Stimulated activated CD8-positive, alpha-beta memory T cell treated with anti-CD3 and anti-CD28 coated beads, Interleukin-4, amount 100 ng/mL, for 4 hours (primary cell): Measurements from ENCODE around the gene TUBGCP5.

Experiments
- DNase-seq, 2 donors: peaks; one replicate each; pipeline ENCODE4 v3.0.0-alpha.2; 2020; ENCODE audit warnings: low read depth in 2 of 2, low spot score in 1 of 2

Gene TUBGCP5

GRCh38 chr15:22954798-22955543 is 84.4 kb downstream of the TUBGCP5 start:
- no peak for DNase-seq

- DNase-seq: no peak
Measured at GRCh38 chr15:22954326-22954725, 85.0 kb downstream of the TUBGCP5 start.

DNA sequence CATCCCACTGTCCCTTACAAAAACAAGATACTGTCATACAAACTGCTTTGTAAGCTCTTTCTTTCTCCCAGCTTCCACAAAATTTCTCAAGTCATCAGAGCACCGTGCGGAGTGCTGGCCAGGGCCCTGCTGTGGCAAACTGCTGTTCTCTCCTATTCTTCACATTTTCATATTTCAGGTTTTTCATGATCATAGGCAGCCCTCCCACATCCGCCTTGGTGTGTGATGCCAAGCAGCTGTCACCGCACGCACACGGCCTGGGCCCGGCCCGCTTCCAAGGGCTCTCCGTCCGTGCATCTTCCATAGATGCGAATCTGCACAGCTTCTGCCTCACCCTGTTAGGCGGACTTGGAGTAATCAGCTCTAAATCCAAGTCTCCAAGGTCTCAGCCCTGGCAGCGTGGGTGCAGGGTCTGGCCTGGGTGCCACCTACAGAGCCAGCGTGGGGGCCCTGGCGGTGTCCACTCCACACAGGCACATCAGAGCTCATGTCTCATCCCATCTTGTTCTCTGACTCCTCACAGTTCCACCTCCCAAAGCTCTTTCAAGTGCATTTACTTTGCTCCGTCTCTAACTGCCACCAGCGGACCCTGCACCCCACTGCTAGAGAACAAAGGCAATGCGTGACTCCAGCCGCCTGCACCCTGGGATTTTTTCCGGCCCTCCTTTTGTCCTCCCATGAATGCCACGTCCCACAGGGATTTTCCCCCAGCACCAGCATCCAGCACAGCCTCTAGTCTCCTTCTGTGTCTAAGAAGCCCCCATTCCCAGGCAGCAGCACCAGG is 86.4 kb downstream of the TUBGCP5 start:
- DNase-seq: no peak

DNA sequence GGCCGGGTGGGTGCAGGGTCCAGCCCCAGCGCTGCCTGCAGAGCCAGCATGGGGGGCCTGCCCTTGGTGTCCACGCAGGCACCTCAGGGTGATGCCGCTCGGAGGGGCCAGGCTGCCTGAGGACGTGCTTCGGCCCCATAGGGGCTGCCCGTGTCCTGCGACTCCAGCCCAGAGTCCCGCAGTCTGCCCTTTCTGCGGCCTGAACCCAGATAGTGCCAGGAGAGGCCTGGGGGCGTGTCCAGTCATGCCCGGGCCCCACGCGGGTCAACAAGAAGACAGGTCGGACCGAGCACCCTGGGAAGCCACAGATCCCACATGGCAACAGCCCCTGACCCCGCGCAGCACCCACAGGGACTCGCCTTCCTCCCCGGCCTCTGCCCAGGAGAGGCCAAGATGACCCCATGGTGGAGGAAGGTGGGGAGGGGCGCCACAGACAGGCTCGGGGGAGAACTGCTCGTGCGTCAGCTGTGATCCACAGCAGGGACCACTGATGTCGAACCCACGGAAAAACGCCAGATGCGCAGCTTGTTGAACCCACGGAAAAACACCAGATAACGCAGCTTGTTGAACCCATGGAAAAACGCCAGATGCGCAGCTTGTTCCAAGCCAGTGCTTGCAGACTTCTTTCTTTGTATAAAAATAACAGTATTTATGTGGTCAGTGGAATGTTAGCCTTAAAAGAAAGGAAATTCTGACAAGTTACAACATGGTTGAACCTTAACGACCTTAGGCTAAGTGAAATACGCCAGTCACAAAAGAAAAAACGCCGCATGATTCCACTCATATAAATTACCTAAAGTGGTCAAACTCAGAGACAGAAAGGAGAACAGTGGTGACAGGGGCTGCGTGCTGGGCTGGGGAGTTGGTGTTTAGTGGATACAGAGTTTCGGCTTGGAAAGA is 87.7 kb downstream of the TUBGCP5 start:
- DNase-seq: no peak

- no peak for DNase-seq
Measured at GRCh38 chr15:22951031-22951380, 88.4 kb downstream of the TUBGCP5 start.

- no peak for DNase-seq
Measured at GRCh38 chr15:22950256-22950990, 88.9 kb downstream of the TUBGCP5 start.
